Measurements from ENCODE around the gene GLIS1.

GLIS1 gene

DNA sequence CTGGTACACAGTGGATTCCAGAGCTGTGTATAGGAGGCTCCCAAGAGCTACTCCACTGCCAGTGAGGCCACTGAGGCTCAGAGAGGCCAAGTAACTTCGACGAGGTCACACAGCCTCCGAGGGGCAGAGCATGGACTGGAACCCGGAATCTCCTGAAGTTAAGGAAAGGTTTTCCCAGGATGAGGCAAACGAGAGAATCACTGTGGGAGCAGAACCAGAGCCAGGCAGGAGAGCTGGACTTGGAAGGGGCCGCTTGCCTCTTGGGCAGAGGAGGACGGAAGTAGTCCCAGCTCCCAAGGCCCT lies 52.0 kb downstream of the GLIS1 start:
- no peak overlapping the region for H2AFZ ChIP-seq (ENCODE audit: low read depth, low read length)
- H3K27me3 ChIP-seq (ENCODE audit: insufficient read depth, low read length, poor library complexity): peaks cover 26% of the 10 kb centered on the region
- H3K36me3 ChIP-seq (ENCODE audit: insufficient read depth, low read length): no peaks in the 10 kb centered on the region
- H3K27ac ChIP-seq (ENCODE audit: low read length): no peak overlapping the region
- no peaks in the 10 kb centered on the region for H3K79me2 ChIP-seq (ENCODE audit: insufficient read depth, low read length)
- DNase-seq: no peak
- no peak for TF ChIP-seq EZH2 (IDR thresholded peaks at IDR 0.05; ENCODE audit: borderline replicate concordance, low read depth, low read length, severe bottlenecking)
- TF ChIP-seq, protein P1, sequence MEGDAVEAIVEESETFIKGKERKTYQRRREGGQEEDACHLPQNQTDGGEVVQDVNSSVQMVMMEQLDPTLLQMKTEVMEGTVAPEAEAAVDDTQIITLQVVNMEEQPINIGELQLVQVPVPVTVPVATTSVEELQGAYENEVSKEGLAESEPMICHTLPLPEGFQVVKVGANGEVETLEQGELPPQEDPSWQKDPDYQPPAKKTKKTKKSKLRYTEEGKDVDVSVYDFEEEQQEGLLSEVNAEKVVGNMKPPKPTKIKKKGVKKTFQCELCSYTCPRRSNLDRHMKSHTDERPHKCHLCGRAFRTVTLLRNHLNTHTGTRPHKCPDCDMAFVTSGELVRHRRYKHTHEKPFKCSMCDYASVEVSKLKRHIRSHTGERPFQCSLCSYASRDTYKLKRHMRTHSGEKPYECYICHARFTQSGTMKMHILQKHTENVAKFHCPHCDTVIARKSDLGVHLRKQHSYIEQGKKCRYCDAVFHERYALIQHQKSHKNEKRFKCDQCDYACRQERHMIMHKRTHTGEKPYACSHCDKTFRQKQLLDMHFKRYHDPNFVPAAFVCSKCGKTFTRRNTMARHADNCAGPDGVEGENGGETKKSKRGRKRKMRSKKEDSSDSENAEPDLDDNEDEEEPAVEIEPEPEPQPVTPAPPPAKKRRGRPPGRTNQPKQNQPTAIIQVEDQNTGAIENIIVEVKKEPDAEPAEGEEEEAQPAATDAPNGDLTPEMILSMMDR (IDR thresholded peaks at IDR 0.05; ENCODE audit: borderline replicate concordance, extremely low read depth, low read length, poor library complexity, severe bottlenecking): no peak
- H3K9ac ChIP-seq (ENCODE audit: low read depth, low read length): no peak overlapping the region
- H3K4me3 ChIP-seq (ENCODE audit: low read depth in 1 of 2, low read length in 2 of 2): no peak overlapping the region
- no peak overlapping the region for H3K4me2 ChIP-seq (ENCODE audit: insufficient read depth, low read length)
- peaks cover 6% of the 10 kb centered on the region for H3K4me1 ChIP-seq (ENCODE audit: insufficient read depth, low read length)
- peaks cover 3% of the 10 kb centered on the region for H4K20me1 ChIP-seq (ENCODE audit: insufficient read depth, low read length)
- no peak for ATAC-seq (ENCODE audit: insufficient read depth, low read depth)
- no peaks in the 10 kb centered on the region for H3K9me3 ChIP-seq (ENCODE audit: insufficient read depth, low read length, severe bottlenecking)

DNA sequence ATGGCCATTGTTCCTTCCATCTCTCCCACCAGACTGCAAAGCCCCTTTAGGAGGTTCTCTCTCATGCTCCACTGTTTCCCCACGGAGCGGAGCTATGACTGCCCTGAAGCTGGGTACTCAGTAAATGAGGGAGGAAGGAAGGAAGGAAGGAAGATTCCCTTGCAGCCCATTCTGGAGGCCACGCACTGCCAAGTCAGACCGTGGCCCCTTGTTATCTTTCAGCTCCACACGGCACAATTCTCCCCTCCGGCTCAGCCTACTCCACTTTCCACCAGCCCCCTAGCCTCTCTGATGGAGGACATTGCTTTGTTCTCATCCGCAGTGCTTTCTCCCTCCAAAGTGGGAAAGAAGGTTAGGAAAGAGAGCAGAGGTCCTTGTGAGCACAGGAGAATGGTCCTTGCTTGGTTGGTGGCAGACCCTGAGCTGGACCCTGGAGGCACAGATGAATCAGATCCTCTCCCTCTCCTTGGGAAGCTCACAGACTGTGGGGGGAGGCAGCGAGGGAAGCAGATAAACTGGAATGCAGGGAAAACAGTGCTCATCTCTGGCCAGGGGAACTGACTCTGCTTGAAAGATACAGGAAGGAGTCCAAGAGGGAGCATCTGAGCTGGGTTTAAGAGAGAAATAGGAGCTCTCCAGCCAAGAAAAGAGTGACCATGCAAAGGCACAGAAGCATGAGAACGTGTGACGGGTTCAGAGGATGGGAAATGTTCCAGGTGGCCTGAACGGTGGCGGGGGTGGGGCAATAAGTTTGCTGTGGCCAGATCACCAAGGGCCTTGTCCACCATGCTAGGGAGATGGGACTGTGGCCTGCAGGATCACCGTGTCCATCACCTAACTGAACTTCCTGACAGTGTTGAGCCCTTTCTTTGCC lies 52.6 kb downstream of the GLIS1 start:
- no peaks in the 10 kb centered on the region for H3K79me2 ChIP-seq (ENCODE audit: insufficient read depth, low read length)
- H2AFZ ChIP-seq (ENCODE audit: low read depth, low read length): no peak overlapping the region
- DNase-seq: no peak
- ATAC-seq (ENCODE audit: insufficient read depth, low read depth): no peak
- H3K36me3 ChIP-seq (ENCODE audit: insufficient read depth, low read length): no peaks in the 10 kb centered on the region
- H3K4me3 ChIP-seq (ENCODE audit: low read depth in 1 of 2, low read length in 2 of 2): no peak overlapping the region
- no peak overlapping the region for H3K27ac ChIP-seq (ENCODE audit: low read length)
- TF ChIP-seq, protein P1 (IDR thresholded peaks at IDR 0.05; ENCODE audit: borderline replicate concordance, extremely low read depth, low read length, poor library complexity, severe bottlenecking): no peak
- no peak for TF ChIP-seq EZH2 (IDR thresholded peaks at IDR 0.05; ENCODE audit: borderline replicate concordance, low read depth, low read length, severe bottlenecking)
- peaks cover 23% of the 10 kb centered on the region for H3K27me3 ChIP-seq (ENCODE audit: insufficient read depth, low read length, poor library complexity)
- H4K20me1 ChIP-seq (ENCODE audit: insufficient read depth, low read length): peaks cover 3% of the 10 kb centered on the region
- H3K9me3 ChIP-seq (ENCODE audit: insufficient read depth, low read length, severe bottlenecking): no peaks in the 10 kb centered on the region
- no peak overlapping the region for H3K4me2 ChIP-seq (ENCODE audit: insufficient read depth, low read length)
- no peak overlapping the region for H3K9ac ChIP-seq (ENCODE audit: low read depth, low read length)
- peaks cover 12% of the 10 kb centered on the region for H3K4me1 ChIP-seq (ENCODE audit: insufficient read depth, low read length)

DNA sequence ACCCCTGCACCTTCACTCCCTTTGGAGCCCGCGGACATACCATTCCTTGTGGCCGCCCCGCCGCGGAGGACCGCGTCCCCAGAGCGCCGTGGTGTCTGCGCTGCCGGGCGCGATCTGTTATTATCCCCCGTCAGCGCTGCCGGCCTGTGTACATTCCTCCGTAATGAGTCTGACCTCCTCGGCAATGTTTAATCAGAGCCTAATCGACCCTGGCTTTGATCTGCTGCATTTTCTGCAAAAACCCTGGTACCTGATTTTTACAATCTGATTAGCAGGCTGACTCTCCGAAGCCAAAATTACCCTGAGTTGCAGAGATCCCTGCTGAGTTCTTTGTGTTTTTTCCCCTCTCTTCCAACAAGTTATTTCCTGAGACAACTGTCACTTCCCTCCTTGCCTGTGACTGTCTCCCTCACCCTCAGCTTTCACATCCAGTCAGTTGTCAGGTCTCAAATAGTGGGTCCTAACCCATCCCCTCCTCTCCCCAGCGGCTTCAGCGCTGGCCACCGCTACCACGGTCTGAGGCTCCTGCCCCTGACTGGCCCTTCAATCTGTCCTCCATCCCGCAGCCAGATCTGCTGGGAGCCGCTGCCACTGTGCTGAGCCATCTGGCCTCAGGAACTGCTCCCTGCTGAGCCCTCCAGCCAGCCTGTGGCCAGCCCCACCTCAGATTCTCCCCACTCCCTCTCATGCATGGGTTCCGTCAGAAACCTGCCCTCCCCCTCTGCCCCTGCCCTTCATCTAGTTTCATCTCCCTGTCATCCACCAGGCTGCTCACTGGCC lies 53.5 kb downstream of the GLIS1 start:
- no peak overlapping the region for H3K4me2 ChIP-seq (ENCODE audit: insufficient read depth, low read length)
- H3K9me3 ChIP-seq (ENCODE audit: insufficient read depth, low read length, severe bottlenecking): no peaks in the 10 kb centered on the region
- DNase-seq (no peak), ATAC-seq (ENCODE audit: insufficient read depth, low read depth) (no peak)
- H3K4me3 ChIP-seq (ENCODE audit: low read depth in 1 of 2, low read length in 2 of 2): no peak overlapping the region
- TF ChIP-seq EZH2 (IDR thresholded peaks at IDR 0.05; ENCODE audit: borderline replicate concordance, low read depth, low read length, severe bottlenecking): no peak
- TF ChIP-seq, protein P1 (IDR thresholded peaks at IDR 0.05; ENCODE audit: borderline replicate concordance, extremely low read depth, low read length, poor library complexity, severe bottlenecking): no peak
- no peak overlapping the region for H3K9ac ChIP-seq (ENCODE audit: low read depth, low read length)
- no peaks in the 10 kb centered on the region for H3K79me2 ChIP-seq (ENCODE audit: insufficient read depth, low read length)
- peaks cover 23% of the 10 kb centered on the region for H3K27me3 ChIP-seq (ENCODE audit: insufficient read depth, low read length, poor library complexity)
- H2AFZ ChIP-seq (ENCODE audit: low read depth, low read length): no peak overlapping the region
- H3K4me1 ChIP-seq (ENCODE audit: insufficient read depth, low read length): peaks cover 12% of the 10 kb centered on the region
- peaks cover 3% of the 10 kb centered on the region for H4K20me1 ChIP-seq (ENCODE audit: insufficient read depth, low read length)
- no peak overlapping the region for H3K27ac ChIP-seq (ENCODE audit: low read length)
- no peaks in the 10 kb centered on the region for H3K36me3 ChIP-seq (ENCODE audit: insufficient read depth, low read length)

Measured in DND-41 (cell line).